ENCODE measurements around the gene UGT1A9. TPM values are rescaled to one million over a fixed set of nuclear protein-coding genes. Genes with fewer than 3 reads are reported as not detected.

Gene UGT1A9
- total and polyA plus RNA-seq, 12 donors, result not detected

DNA sequence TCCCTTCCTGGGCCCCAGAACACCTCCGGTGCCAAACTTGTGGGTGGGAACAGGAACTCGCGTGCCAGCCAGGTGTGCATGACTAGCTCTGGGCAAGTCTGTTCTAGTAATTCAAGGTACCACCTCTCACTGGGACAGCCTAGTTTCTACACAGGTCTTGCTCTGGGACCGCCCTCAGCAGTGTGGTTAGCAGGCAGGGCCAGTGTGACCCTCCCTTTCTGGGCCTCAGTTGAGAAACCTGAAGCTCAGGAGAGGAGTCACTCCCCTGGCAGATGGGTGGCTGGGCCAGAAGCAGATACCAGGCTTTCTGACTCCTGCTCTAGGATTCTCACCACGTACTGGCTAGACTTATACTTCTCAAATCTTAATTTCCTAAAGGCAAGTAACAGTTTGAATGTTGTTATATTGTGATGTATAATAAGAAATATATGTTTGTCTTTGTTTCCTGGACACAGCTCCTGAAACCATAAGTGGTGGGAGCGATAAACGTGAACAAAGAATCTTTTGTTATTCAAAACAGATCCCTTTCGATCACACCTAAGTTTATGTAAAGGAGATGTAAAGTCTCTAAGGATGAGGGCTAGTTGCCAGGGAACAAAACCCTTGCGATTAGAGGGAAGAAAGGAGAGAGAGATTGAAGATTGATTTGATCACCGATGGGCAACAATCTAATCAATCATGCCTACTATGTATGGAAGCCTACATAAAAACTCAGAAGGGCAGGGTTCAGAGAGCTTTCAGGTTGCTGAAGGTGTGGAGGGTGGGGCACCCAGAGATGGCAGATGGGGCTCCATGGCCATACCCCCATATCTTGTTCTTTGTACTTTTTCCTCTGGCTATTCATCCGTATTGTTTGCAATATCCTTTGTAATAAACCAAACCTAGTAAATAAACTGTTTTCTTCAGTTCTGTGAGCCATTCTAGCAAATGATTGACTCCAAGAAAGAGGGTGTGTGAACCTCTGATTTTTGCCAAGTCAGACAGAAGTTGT, 20.0 kb downstream of the UGT1A9 start:
- DNase-seq (no peak), ATAC-seq (no peak)
- Histone ChIP-seq H3K9me3 (no peaks in the 10 kb centered on the region), H3K36me3 (no peaks in the 10 kb centered on the region), H3K27ac (no peak overlapping the region), H3K27me3 (peaks cover 0 to 4% (median 0%) of the 10 kb centered on the region in 7 donors), H3K4me1 (no peaks in the 10 kb centered on the region), H3K4me3 (no peak overlapping the region)
- intact Hi-C loops (cut with DNase I), result no loop called here
- TF ChIP-seq, protein P1, sequence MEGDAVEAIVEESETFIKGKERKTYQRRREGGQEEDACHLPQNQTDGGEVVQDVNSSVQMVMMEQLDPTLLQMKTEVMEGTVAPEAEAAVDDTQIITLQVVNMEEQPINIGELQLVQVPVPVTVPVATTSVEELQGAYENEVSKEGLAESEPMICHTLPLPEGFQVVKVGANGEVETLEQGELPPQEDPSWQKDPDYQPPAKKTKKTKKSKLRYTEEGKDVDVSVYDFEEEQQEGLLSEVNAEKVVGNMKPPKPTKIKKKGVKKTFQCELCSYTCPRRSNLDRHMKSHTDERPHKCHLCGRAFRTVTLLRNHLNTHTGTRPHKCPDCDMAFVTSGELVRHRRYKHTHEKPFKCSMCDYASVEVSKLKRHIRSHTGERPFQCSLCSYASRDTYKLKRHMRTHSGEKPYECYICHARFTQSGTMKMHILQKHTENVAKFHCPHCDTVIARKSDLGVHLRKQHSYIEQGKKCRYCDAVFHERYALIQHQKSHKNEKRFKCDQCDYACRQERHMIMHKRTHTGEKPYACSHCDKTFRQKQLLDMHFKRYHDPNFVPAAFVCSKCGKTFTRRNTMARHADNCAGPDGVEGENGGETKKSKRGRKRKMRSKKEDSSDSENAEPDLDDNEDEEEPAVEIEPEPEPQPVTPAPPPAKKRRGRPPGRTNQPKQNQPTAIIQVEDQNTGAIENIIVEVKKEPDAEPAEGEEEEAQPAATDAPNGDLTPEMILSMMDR (IDR thresholded peaks at IDR 0.05), result no peak
- 84% methylated on average over 11 of the region's 11 CpGs for WGBS, 2 donors

DNA sequence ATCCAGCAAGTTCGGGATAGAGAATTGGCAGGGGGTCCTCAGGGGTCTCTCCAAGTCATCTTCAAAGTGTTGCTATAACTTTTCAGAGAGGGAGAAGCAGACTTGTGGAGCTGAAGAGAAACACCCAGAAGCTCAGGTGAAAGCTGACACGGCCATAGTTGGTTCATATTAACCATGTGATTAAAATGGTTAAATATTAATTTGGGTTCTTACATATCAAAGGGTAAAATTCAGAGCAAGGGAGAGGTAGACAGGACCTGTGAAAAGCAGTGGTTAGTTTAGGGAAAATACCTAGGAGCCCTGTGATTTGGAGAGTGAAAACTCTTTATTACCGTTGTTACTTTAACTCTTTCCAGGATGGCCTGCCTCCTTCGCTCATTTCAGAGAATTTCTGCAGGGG, 20.9 kb downstream of the UGT1A9 start, which contains the start of gene UGT1A6:
Gene UGT1A6 (plus strand): TSS at position 243 of the 400 bp plus-strand sequence. CDS start 115 bp downstream, at position 358.
- intact Hi-C loops (cut with DNase I), result no loop called here
- H3K36me3 ChIP-seq, result no peaks in the 10 kb centered on the region
- 86 to 90% methylated on average over 4 of the region's 4 CpGs for WGBS, 2 donors
- no peaks in the 10 kb centered on the region for H3K9me3 ChIP-seq
- DNase-seq (no peak), ATAC-seq (no peak)
- TF ChIP-seq, protein P1 (IDR thresholded peaks at IDR 0.05), result no peak
- no peaks in the 10 kb centered on the region for H3K4me1 ChIP-seq
- H3K27ac ChIP-seq, result no peak within 1 kb of the TSS
- no peak within 1 kb of the TSS for H3K4me3 ChIP-seq
- peaks cover 0 to 3% (median 0%) of the 10 kb centered on the region in 7 donors for H3K27me3 ChIP-seq

DNA sequence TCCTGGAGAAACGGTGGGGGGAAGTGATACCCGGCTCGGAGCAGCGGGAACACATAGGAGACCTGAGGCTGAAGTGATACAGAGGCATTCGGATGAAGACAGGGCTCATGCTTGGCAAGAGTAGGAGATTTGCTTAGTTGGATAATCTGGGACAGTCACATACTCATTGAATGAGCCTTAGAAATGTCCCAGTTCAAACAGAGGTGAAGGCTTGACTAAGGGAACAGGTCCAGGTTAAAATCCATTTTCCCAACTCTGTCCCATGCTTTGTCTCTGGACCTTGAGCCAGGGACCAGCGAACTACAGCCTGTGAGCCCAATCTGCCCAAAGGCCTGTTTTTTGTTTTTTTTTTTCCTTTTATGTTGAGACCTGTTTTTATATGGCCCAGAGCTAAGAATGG, 22.3 kb downstream of the UGT1A9 start:
- WGBS, 2 donors, result 52 to 54% methylated on average over 6 of the region's 6 CpGs
- TF ChIP-seq, protein P1 (IDR thresholded peaks at IDR 0.05), result no peak

DNA sequence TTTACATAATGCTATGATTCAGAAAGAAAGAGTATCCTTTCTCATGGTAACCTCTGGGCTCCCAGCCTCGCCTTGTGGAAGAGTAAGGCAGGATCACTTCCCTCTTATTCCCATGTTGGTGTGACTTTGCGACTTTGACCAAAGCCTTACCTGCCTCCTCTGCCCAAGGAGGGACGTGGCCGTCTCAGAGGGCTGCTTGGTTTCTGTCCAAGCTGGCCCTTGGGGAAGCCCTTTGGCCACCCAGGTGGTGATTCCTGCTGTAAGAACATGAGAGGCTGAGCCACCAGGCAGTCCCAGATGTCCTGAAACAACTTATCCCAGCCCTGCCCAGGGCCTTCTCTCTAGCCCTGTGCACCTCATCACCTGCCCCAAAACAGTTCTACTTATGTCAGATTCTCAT, 27.0 kb downstream of the UGT1A9 start:
- Histone ChIP-seq H3K9me3 (peaks cover 0 to 5% (median 0%) of the 10 kb centered on the region in 11 donors), H3K4me3 (no peak overlapping the region), H3K27ac (no peak overlapping the region), H3K4me1 (no peaks in the 10 kb centered on the region), H3K27me3 (peaks cover 0 to 9% (median 0%) of the 10 kb centered on the region in 7 donors), H3K36me3 (no peaks in the 10 kb centered on the region)
- DNase-seq (no peak), ATAC-seq (no peak)
- TF ChIP-seq, protein P1 (IDR thresholded peaks at IDR 0.05), result no peak
- WGBS, 2 donors, result 76 to 92% methylated on average over 4 of the region's 4 CpGs
- intact Hi-C loops (cut with DNase I), result no loop called here

More for the DNA sequence above, 22.3 kb downstream of the UGT1A9 start:
- intact Hi-C loops (cut with DNase I), result no loop called here
- Histone ChIP-seq H3K9me3 (no peaks in the 10 kb centered on the region), H3K27ac (no peak overlapping the region), H3K4me3 (no peak overlapping the region), H3K36me3 (no peaks in the 10 kb centered on the region), H3K4me1 (no peaks in the 10 kb centered on the region), H3K27me3 (peaks cover 0 to 7% (median 2%) of the 10 kb centered on the region in 7 donors)
- no peak for ATAC-seq
- no peak for DNase-seq

Measured in heart right ventricle (tissue), 16 donors.